Skeletal muscle cell (primary cell): Measurements from ENCODE around the gene NDN.
"Not testable (repeated sequence)": the region's sequence is repeated elsewhere in the genome, so short reads cannot be mapped to it uniquely, and the experiment has no call there.

Experiments
- DNase-seq: peaks from one replicate; pipeline ENCODE4 v3.0.0-alpha.2; 2010; ENCODE audit warnings: low read depth
- H3K4me3 ChIP-seq: 2 replicates; pipeline ENCODE4 v1.5.1; 2011; ENCODE audit warnings: low read depth, mild to moderate bottlenecking, control low read depth, low read length, moderate library complexity

Gene NDN

GRCh38 chr15:23687143-23687470 is at the start of gene NDN:
Gene NDN, minus strand, starts transcription at chr15:23687305. Its CDS starts 88 bp downstream, at chr15:23687217.
- peak within 1 kb of the TSS; percentile 62 for H3K4me3 ChIP-seq

GRCh38 chr15:23736033-23736673 is 49.0 kb upstream of the NDN start:
- no peak for DNase-seq
- no peak overlapping the region for H3K4me3 ChIP-seq

More at GRCh38 chr15:23687143-23687470, at the start of gene NDN:
- DNase-seq, result peak; percentile 10

GRCh38 chr15:23734862-23735261 is 47.8 kb upstream of the NDN start:
- no peak overlapping the region for H3K4me3 ChIP-seq
- DNase-seq, result no peak

- DNase-seq, H3K4me3 ChIP-seq: not testable (repeated sequence)
These were observed 27.0 kb upstream of the NDN start for GRCh38 chr15:23713874-23714656.

- DNase-seq, result no peak
- H3K4me3 ChIP-seq, result no peak overlapping the region
These were observed 21.2 kb upstream of the NDN start for GRCh38 chr15:23708332-23708731.

- no peak overlapping the region for H3K4me3 ChIP-seq
- DNase-seq, result no peak
These were observed 8.2 kb upstream of the NDN start for GRCh38 chr15:23695282-23695681.

- no peak overlapping the region for H3K4me3 ChIP-seq
These were observed 7.5 kb upstream of the NDN start for GRCh38 chr15:23694592-23694991.

GRCh38 chr15:23690450-23690852 is 3.3 kb upstream of the NDN start:
- peak; percentile 69 for DNase-seq
- H3K4me3 ChIP-seq, result no peak overlapping the region

More at GRCh38 chr15:23694592-23694991, 7.5 kb upstream of the NDN start:
- no peak for DNase-seq

- no peak overlapping the region for H3K4me3 ChIP-seq
- DNase-seq, result no peak
These were observed 2.9 kb upstream of the NDN start for GRCh38 chr15:23690015-23690414.

- DNase-seq, result no peak
- peak overlapping the region; percentile 62 for H3K4me3 ChIP-seq
These were observed 501 bp downstream of the NDN start for GRCh38 chr15:23686466-23687142.

GRCh38 chr15:23671481-23671880 is 15.6 kb downstream of the NDN start:
- no peak for DNase-seq
- H3K4me3 ChIP-seq, result no peak overlapping the region

GRCh38 chr15:23670970-23671369 is 16.1 kb downstream of the NDN start:
- DNase-seq, result no peak
- H3K4me3 ChIP-seq, result no peak overlapping the region

GRCh38 chr15:23663232-23663631 is 23.9 kb downstream of the NDN start:
- no peak for DNase-seq
- no peak overlapping the region for H3K4me3 ChIP-seq

- no peak for DNase-seq
- H3K4me3 ChIP-seq, result no peak overlapping the region
These were observed 38.1 kb downstream of the NDN start for GRCh38 chr15:23648920-23649515.

GRCh38 chr15:23647421-23648370 is 39.4 kb downstream of the NDN start, which contains the start of gene MAGEL2:
Gene MAGEL2, minus strand, starts transcription at chr15:23647867. Its CDS starts 125 bp downstream, at chr15:23647742.
- peak within 1 kb of the TSS; percentile 50 for H3K4me3 ChIP-seq
- no peak for DNase-seq

GRCh38 chr15:23647001-23647295 is 40.2 kb downstream of the NDN start:
- no peak for DNase-seq
- peak overlapping the region; percentile 50 for H3K4me3 ChIP-seq

GRCh38 chr15:23646165-23647000 is 40.7 kb downstream of the NDN start:
- DNase-seq, result no peak
- no peak overlapping the region for H3K4me3 ChIP-seq
